Subcutaneous abdominal adipose tissue (tissue), 5 donors: Measurements from ENCODE around the gene C11orf91.

ENCODE experiments used
- H3K27ac ChIP-seq: one replicate; pipeline ENCODE4 v1.7.0; 2013; ENCODE audit warnings: low read depth, mild to moderate bottlenecking, inconsistent platforms, low read length, moderate library complexity
- H3K27me3 ChIP-seq, 5 donors: one replicate each; pipeline ENCODE4 v1.7.0; 2013; ENCODE audit warnings: low read length in 5 of 5, inconsistent platforms in 1 of 5; ENCODE audit not compliant: control insufficient read depth in 5 of 5, insufficient read depth in 4 of 5
- H3K36me3 ChIP-seq, 5 donors: one replicate each; pipeline ENCODE4 v1.7.0; 2013; ENCODE audit warnings: low read length in 5 of 5; ENCODE audit not compliant: control insufficient read depth in 5 of 5, insufficient read depth in 5 of 5
- H3K4me1 ChIP-seq, 5 donors: one replicate each; pipeline ENCODE4 v1.7.0; 2013; ENCODE audit warnings: low read length in 5 of 5, mild to moderate bottlenecking in 3 of 5, moderate library complexity in 1 of 5; ENCODE audit not compliant: control insufficient read depth in 5 of 5, insufficient read depth in 5 of 5
- H3K4me3 ChIP-seq, 5 donors: one replicate each; pipeline ENCODE4 v1.7.0; 2013; ENCODE audit warnings: low read length in 5 of 5, low read depth in 1 of 5
- H3K9ac ChIP-seq, 5 donors: one replicate each; pipeline ENCODE4 v1.7.0; 2013; ENCODE audit warnings: low read length in 5 of 5, mild to moderate bottlenecking in 4 of 5, moderate library complexity in 3 of 5
- H3K9me3 ChIP-seq, 5 donors: one replicate each; pipeline ENCODE4 v1.7.0; 2013; ENCODE audit warnings: low read length in 5 of 5; ENCODE audit not compliant: control insufficient read depth in 5 of 5
- donor health status: healthy.
- donor health status: healthy.
- donor health status: healthy.
- donor health status: healthy.
- donor health status: healthy.

The C11orf91 gene, protein sequence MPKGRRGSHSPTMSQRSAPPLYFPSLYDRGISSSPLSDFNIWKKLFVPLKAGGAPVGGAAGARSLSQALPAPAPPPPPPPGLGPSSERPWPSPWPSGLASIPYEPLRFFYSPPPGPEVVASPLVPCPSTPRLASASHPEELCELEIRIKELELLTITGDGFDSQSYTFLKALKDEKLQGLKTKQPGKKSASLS

DNA sequence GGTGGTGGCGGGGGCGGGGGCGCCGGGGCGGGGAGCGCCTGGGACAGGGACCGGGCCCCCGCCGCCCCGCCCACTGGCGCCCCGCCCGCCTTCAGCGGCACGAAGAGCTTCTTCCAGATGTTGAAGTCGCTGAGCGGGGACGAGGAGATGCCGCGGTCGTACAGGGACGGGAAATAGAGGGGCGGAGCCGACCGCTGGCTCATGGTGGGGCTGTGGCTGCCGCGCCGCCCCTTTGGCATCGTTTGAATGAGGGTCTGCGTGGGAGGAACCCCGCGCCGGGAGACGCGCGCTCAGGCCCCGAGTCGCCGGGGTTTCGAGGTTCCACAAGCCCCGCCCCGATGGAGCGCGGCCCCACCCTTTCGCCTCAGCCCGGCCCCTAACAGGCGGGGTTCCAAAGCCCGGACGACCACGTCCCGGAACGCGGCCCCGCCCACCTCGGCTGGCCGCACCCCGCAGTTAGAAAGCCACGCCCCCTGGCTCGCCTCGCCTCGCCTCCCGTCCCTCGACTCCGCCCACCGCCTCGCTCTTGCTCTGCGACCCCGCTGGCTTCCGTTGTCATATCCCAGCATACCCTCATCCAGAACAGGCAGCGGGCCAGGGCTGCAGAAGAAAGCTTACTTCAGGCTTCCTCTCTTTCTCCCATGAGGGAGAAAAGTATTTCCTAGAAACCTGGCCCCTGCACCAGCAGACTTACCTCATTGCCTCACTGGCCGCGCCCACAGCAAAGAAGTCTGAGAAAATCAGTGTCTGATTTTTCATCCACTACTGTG, at the start of gene C11orf91:
TSS of gene C11orf91 (minus strand) at position 325 of the 770 bp plus-strand sequence. CDS start at position 239, 86 bp downstream.
- Histone ChIP-seq H3K27me3 (no peaks in the 10 kb centered on the region), H3K27ac (peak within 1 kb of the TSS; percentile 84), H3K9me3 (no peaks in the 10 kb centered on the region), H3K9ac (peak within 1 kb of the TSS; percentile 54 to 87 (median 59)), H3K36me3 (peaks cover 0 to 9% (median 3%) of the 10 kb centered on the region in 5 donors), H3K4me3 (peak within 1 kb of the TSS; percentile 52 to 64 (median 57)), H3K4me1 (peaks cover 11 to 74% (median 25%) of the 10 kb centered on the region in 5 donors)

DNA sequence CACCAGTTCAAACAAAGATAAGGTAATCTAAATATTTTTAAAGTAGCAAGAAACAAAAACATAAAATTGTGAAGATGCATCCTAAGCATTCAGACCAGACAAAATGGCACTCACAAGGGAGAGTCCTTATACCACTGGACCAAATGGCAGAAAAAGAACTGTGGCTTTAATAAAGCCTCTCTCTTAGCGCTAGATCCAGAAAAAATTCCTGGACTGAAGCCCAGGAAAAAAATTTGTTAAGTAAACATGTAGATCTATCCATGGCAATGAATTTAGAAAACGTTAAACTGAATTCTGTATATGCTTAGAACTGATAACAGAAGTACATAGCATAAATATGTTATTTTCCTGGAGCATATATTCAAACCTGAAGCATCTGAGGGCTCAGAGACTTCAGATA, 47.4 kb upstream of the C11orf91 start:
- Histone ChIP-seq H3K36me3 (peaks cover 27 to 41% (median 40%) of the 10 kb centered on the region in 5 donors), H3K4me1 (no peaks in the 10 kb centered on the region), H3K27me3 (no peaks in the 10 kb centered on the region), H3K4me3 (no peak overlapping the region), H3K9me3 (no peaks in the 10 kb centered on the region), H3K27ac (no peak overlapping the region), H3K9ac (no peak overlapping the region)

DNA sequence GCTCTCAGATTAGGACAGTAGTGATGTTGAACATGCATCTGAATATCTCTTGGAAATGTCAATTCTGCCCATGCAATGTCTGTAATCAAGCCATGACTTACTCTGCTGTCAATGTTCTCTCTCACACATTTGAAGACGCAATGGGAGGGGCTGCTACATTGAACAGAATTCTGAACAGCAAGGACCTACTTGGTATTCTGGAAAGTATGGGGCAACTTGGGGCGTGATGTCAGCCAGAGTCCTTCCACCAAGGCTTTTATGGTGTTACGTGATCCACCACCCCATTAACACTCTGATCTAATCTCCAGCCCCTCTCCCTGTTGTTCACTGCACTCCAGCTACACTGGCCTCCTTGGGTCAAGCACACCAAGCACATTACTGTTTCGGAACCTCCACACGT, 42.7 kb upstream of the C11orf91 start:
- Histone ChIP-seq H3K9me3 (no peaks in the 10 kb centered on the region), H3K9ac (no peak overlapping the region), H3K4me1 (no peaks in the 10 kb centered on the region), H3K4me3 (no peak overlapping the region), H3K27ac (peak overlapping the region; percentile 7), H3K36me3 (peaks cover 10 to 25% (median 19%) of the 10 kb centered on the region in 5 donors), H3K27me3 (no peaks in the 10 kb centered on the region)

DNA sequence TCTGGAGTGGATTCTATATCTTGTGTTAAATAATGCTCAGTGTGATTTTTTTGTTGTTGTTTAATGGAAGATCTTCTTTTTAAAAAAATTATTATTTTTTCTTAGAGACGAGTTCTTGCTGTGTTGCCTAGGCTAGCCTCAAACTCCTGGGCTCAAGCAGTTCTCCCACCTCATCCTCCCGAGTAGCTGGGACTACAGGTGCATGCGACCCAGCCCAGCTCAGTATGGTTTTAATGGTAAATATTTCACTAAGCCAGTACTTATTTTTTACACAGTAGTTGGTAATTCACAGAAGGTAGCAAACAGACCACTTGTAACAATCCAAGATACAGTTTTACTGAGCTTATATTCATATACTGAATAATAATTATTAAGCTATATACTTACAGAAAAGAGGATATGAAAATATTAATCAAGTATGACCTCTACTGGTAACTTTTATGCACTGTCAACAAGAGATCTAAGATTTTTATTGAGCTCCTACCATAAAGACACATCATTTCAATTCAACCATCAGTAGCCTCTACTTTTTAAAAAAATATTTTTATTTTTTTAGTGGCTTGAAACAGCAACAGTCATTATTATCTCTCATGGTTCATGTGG, 41.7 kb upstream of the C11orf91 start:
- no peaks in the 10 kb centered on the region for H3K27me3 ChIP-seq
- peaks cover 0 to 3% (median under 1%) of the 10 kb centered on the region in 5 donors for H3K4me1 ChIP-seq
- no peak overlapping the region for H3K4me3 ChIP-seq
- H3K9ac ChIP-seq, result no peak overlapping the region
- peaks cover 10 to 25% (median 19%) of the 10 kb centered on the region in 5 donors for H3K36me3 ChIP-seq
- no peak overlapping the region for H3K27ac ChIP-seq
- no peaks in the 10 kb centered on the region for H3K9me3 ChIP-seq

DNA sequence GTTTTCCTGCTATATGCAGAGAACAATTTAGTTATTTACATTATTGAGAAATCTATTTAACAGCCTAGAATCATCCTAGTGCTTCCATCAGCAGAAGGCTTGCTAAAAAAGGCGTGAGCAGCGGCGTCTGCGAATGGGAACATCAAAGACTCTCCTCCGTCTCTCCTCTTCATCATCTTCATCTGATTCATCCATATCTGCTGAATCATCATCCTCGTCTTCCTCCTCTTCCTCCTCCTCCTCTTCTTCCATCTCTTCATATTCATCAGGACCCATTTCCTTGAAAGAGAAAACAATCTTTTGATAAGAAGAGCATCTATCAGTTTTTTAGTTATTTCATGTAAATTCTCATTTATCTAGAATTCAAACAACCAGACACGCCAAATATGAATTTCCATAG, 41.2 kb upstream of the C11orf91 start:
- H3K36me3 ChIP-seq, result peaks cover 7 to 20% (median 15%) of the 10 kb centered on the region in 5 donors
- H3K4me1 ChIP-seq, result peaks cover 2 to 9% (median 6%) of the 10 kb centered on the region in 5 donors
- no peak overlapping the region for H3K27ac ChIP-seq
- no peaks in the 10 kb centered on the region for H3K27me3 ChIP-seq
- H3K4me3 ChIP-seq, result no peak overlapping the region
- H3K9me3 ChIP-seq, result no peaks in the 10 kb centered on the region
- H3K9ac ChIP-seq, result no peak overlapping the region

DNA sequence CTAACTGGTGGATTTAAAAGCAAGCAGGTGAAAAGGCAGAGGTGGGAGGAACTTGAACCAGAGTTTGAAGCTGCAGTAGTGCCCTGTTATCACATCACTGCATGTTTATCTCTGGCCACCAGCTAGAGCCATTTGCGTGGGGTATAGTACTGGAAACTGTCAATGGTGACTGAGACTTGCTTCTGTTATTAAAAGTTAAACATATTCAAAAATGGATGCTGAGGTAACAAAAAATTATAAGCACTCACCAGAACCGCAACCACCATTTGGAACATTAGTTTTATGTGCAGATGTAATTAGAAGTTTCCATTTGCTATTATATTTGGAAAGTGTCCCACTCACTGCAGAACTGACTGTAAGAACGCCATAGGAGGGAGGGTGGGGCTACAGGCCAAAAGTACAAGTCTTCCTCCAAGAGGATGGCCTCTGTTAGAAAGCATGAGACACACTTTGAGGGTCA, 36.8 kb upstream of the C11orf91 start:
- H3K27ac ChIP-seq, result peak overlapping the region; percentile 96
- no peaks in the 10 kb centered on the region for H3K9me3 ChIP-seq
- peak overlapping the region in 1 of 5 donors; percentile 91 for H3K4me3 ChIP-seq
- no peaks in the 10 kb centered on the region for H3K27me3 ChIP-seq
- H3K36me3 ChIP-seq, result peaks cover 2 to 11% (median 4%) of the 10 kb centered on the region in 5 donors
- peak overlapping the region in 2 of 5 donors; percentile 64 to 92 for H3K9ac ChIP-seq
- H3K4me1 ChIP-seq, result peaks cover 3 to 42% (median 27%) of the 10 kb centered on the region in 5 donors

DNA sequence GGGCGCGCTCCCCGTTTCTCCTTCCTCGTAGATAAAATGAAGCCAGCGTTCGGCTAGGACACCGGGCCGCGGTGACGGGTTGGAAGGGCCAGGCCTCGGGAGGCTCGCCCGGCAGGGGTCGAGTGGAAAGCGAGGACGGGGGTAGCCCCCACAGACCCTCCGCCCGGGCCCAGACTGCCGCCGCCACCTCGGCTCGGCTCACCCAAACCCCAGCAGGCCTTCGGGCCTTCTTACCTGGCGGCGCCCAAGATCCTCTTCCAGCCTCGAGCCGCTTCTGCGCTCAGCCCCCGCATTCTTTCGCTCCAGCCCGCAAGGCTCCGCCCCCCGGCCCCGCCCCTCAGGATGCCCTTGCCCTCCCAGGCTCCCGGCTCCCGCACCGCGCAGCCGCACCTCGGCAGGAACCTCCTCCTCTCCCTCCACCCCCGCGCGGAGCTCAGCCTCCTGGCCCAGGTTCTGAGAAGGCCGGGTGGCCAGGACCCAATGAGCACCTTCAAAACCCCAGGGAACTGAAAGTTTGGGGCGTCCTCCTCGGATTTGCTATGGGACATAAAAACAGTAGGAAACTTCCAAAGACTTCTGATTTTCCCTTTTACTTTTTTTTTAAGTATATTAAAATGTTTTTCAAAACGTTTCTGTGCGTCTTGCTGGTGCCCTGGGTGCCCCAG, 35.7 kb upstream of the C11orf91 start, which contains the start of gene CD59:
TSS of gene CD59 (minus strand) at position 276 of the 665 bp plus-strand sequence. CDS start 13,978 bp downstream, outside the sequence.
- Histone ChIP-seq H3K27me3 (no peaks in the 10 kb centered on the region), H3K9me3 (no peaks in the 10 kb centered on the region), H3K4me3 (peak within 1 kb of the TSS; percentile 70 to 91 (median 80)), H3K4me1 (peaks cover 3 to 53% (median 30%) of the 10 kb centered on the region in 5 donors), H3K27ac (peak within 1 kb of the TSS; percentile 96), H3K9ac (peak within 1 kb of the TSS; percentile 77 to 94 (median 89)), H3K36me3 (peaks cover 2 to 7% (median 4%) of the 10 kb centered on the region in 5 donors)

DNA sequence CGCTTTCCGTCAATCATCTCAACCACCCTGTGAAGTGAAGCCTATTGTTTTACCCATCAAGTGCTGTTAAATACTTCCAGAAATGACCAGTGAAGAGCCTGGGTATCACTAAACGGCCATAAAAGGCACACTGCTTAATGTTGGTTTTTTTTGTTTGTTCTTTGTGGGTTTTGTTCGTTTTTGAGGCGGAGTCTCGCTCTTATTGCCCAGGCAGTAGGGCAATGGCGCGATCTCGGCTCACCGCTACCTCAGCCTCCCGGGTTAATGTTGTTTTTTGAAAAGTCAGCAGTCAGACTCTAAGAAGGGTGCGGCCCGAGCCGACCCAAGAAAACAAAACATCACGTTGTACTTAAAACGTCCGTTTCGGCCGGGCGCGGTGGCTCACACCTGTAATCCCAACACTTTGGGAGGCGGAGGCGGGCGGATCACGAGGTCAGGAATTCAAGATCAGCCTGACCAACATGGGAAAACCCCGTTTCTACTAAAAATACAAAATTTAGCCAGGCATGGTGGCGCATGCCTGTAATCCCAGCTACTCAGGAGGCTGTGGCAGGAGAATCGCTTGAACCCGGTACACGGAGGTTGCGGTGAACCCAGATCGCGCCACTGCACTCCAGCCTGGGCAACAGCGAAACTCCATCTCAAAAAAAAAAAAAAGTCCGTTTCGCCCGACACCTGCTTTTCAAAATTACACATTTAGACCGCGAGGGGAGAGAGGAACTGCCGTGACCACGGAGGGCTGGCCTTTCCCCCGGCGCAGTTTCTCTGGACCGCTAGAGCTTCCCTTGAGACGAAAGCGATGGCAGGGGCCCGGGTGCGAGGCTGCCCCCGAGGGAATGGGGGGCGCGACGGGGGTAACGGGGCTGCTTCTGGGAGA, 34.9 kb upstream of the C11orf91 start:
- Histone ChIP-seq H3K27me3 (no peaks in the 10 kb centered on the region), H3K36me3 (peaks cover 2 to 8% (median 4%) of the 10 kb centered on the region in 5 donors), H3K4me1 (peaks cover 3 to 60% (median 34%) of the 10 kb centered on the region in 5 donors), H3K27ac (peak overlapping the region; percentile 96), H3K9ac (peak overlapping the region; percentile 77 to 94 (median 89)), H3K9me3 (no peaks in the 10 kb centered on the region), H3K4me3 (peak overlapping the region; percentile 70 to 91 (median 80))
